HG02840 (cell line): Measurements from ENCODE around the gene STIM1.
"Not testable (repeated sequence)": the region's sequence is repeated elsewhere in the genome, so short reads cannot be mapped to it uniquely, and the experiment has no call there.

ENCODE experiments used
- ATAC-seq: cut with Tn5 transposase; IDR thresholded peaks from one replicate; pipeline ENCODE4 v1.9.1; 2021; ENCODE audit warnings: mild to moderate bottlenecking, moderate library complexity, moderate number of reproducible peaks; ENCODE audit not compliant: unreplicated experiment, low FRiP score

STIM1 gene

GRCh38 chr11:3879967-3880542 lies 24.6 kb downstream of the STIM1 start:
- ATAC-seq = peak; percentile 47

- no peak for ATAC-seq
These were observed 25.3 kb downstream of the STIM1 start for GRCh38 chr11:3880724-3881123.

DNA sequence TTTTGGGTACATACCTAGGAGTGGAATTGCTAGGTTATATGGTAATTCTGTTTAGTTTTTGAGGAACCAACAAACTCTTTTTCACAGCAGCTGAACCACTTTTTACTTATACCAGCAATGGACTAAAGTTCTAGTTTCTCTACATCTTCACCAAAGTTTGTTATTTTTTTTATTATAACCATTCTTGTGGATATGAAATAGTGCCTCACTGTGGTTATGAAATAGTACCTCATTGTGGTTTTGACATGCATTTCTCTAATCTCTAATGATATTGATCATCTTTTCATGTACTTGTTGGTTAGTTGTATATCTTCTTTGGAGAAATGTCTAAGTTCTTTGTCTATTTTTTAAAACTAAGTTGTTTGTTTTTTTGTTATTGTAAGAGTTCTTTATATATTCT lies 27.2 kb downstream of the STIM1 start:
- no peak for ATAC-seq

GRCh38 chr11:3885855-3886254 lies 30.4 kb downstream of the STIM1 start:
- ATAC-seq = no peak

- ATAC-seq = no peak
These were observed 31.5 kb downstream of the STIM1 start for GRCh38 chr11:3886985-3887384.

- no peak for ATAC-seq
These were observed 33.4 kb downstream of the STIM1 start for GRCh38 chr11:3888876-3889275.

DNA sequence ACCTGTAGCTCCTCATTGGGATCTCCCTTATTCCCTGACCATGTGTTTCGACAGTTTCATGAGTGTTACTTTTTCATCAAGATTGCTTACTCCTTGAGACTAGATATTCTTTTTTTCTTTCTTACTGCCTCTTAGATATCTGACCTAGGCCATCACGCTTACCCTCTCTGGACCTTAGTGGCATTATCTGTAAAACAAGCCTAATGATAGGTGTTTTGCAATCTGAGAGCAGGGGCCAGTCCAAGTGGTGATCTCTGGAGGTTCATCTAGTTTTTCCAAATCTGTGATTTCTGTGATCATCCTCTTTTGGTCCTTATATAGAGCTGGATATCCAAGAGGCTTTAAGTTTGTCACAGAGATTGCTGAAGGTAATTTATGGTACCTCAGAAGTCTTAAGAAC lies 34.5 kb downstream of the STIM1 start:
- no peak for ATAC-seq

GRCh38 chr11:3890806-3891205 lies 35.3 kb downstream of the STIM1 start:
- ATAC-seq = no peak

DNA sequence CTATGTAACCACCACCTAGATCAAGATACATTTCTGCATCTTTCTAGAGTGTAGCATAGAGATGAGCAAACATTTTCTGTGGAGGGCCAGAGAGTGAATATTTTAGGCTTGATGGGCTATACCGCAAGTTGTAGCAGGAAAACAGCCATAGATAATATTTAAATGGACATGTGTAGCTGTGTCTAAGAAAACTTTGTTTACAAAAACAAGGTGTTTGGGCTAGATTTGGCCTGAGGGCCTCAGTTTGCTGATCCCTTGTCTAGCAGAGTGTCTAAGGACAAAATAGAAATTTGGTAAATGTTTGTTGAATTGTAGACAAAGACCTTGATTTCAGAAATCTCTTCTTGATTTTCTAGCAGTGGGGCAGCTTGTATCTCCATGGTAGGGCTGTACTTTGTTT lies 36.3 kb downstream of the STIM1 start:
- no peak for ATAC-seq

DNA sequence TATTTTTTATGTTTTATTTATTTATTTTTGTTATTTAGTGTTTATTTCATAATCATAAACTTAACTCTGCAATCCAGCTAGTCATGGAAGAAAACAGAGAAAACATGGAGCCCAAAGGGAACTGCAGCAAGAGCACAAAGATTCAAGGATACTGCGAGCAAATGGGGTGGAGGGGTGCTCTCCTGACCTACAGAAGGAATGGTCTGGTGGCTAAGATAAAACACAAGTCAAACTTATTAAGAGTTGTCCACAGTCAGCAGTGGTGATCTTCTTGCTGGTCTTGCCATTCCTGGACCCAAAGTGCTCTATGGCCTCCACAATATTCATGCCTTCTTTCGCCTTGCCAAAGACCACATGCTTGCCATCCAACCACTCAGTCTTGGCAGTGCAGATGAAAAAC lies 36.7 kb downstream of the STIM1 start:
- ATAC-seq = no peak

DNA sequence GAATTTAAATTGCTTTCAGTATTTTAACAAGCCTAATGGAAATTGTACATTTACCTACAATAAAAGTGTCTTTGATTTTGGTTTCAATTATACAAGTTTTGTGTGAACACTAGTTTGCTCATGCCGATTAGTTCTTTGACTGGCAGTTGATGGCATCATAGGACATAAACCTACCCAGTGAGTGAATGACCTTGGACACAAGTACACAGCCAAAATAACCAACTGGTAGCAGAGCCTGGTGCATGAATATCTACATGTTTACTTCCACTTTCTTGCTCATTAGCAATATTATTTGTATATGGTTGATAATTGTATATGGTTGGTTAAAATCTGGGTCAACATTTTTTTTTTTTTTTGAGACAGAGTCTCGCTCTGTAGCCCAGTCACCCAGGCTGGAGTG lies 37.8 kb downstream of the STIM1 start:
- ATAC-seq = no peak

DNA sequence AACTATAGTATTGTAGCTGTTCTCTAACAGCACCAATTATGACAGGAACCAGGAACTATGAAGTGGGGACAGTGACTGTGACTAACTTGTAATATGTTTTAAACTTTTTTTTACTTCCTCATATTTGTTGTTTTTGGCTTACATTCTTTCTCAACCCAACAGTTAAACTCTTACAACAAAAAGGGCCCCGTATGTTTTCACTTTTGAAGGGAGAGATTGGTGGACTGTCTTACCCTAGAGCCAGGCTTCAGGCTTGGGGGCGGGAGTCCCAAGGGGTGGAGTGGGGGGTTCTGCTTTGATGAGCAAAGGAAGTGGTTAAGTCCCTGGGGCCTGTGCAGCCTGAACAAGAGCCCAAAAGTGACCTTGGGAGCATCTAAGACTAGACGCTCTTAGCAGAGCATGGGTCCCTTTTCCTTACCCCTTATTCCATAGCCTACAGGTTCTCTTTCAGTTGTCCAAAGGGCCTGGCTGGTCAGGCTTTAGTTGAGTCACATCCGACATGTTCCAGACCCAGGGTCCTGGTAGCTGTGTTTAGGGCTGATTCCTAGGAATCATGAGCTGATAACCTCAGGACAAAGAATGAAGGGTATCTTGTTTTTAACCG lies 38.8 kb downstream of the STIM1 start:
- ATAC-seq = peak; percentile 96

DNA sequence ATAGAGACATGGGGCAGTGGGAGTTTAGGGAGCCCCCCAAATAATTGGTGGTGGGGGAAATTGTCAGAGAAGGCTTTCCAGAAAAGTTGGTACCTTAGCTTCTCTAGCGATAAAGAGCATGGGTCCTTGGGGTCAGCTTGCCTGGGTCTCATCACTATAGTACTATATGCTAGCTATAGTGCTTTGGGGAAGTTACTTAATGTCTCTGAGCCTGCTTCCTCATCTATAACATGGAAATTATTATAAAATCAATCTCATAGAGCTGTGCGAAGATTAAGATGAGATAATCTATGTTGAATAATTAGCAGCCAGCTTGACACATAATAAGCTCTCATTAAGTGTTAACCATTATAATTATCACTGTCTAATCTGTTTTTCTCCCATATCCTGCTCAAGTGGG lies 41.2 kb downstream of the STIM1 start:
- ATAC-seq = no peak

DNA sequence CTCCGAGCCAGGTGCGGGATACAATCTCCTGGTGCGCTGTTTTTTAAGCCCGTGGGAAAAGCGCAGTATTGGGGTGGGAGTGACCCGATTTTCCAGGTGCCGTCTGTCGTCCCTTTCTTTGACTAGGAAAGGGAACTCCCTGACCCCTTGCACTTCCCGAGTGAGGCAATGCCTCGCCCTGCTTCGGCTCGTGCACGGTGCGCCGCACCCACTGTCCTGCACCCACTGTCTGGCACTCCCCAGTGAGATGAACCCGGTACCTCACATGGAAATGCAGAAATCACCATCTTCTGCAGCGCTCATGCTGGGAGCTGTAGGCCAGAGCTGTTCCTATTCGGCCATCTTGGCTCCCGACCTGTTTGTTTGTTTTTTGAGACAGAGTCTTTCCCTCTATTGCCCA lies 44.8 kb downstream of the STIM1 start:
- not testable (repeated sequence) for ATAC-seq

DNA sequence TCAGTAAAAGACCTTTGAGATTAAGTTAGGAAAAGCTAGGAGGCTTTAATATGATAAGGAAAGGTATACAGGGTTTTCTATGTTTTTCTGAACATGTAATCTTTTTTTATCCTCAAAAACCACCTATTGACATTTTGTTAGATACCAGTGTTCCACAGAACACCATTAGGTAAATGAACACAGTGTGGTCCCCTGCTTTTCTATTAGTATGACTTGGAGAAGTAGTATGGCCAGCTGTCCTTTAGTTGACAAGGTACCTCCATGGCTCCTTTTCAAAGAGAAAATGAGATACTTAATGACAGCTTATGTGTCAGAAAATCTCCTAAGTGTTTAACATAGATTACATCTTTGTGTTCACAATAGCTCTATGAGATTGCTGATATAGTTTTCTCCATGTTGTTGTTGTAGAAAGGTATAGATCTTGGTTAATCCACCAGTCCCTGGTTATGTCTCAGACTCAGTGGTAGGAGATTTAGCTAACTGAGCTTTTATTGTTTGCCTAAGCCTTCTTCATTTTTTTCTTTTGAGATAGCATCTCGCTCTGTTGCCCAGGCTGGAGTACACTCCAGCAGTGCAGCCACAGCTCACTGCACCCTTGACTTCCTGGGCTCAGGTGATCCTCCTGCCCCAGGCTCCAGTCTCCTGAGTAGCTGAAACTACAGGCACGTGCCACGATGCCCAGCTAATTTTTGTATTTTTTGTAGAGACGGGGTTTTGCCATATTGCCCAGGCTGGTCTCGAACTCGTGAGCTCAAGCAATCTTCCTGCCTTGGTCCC lies 46.0 kb downstream of the STIM1 start:
- ATAC-seq = no peak

DNA sequence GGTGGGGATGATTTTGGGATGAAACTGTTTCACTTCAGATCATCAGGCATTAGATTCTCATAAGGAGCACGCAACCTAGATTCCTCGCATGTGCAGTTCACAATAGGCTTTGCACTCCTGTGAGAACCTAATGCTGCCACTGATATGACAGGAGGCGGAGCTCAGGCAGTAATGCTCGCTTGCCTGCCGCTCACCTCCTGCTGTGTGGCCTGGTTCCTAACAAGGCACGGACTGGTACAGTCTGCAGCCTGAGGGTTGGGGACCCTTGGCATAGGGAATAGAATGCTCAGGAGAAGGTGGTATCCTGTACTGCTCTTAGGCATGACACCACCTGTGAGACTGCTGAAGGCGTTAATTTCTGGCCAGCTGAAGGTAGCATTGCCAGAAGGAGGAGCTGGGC lies 47.0 kb downstream of the STIM1 start:
- ATAC-seq = no peak

GRCh38 chr11:3903207-3903896 lies 47.9 kb downstream of the STIM1 start:
- peak; percentile 51 for ATAC-seq

GRCh38 chr11:3904228-3904627 lies 48.8 kb downstream of the STIM1 start:
- ATAC-seq = no peak

DNA sequence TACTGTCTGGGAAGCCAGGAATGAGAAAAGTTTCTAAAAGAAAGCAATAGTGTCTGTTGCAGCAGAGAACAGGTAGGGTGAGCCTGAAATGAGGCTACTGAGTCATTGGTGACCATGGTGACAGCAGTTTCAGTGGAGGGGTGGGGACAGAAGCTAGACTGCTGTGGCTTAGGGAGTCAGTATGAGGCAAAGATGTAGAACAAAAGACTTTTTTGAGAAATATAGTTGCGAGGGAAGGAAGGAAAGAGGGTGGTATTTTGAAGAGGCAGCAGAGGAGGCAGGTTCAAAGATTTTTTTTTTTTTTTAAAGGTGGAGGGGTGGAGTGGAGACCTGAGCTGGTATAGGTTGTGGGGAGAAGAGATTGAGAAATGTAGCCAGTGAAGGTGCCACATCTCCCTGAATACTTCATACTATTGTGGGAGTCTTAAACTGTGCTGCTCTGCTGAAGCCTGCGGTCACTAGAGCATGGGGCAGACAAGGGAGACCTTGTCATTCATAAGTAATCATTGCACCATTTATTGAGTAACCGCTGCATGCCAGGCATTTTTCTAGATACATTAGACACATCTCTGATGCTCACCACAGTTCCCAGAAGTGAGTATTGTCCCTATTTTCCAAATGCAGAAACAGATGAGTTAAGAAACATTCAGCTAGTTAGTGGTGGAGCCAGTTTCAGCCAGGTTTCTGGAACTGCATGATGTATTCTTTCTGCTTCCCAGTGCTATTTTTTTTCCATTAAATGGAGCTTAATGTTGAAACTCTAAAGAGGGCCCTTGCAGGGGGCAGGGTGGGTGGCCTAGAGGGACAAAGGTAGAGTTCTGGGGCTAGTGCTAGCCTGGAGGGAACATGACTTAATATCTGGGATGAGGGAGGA lies 49.9 kb downstream of the STIM1 start:
- ATAC-seq = peak; percentile 71

DNA sequence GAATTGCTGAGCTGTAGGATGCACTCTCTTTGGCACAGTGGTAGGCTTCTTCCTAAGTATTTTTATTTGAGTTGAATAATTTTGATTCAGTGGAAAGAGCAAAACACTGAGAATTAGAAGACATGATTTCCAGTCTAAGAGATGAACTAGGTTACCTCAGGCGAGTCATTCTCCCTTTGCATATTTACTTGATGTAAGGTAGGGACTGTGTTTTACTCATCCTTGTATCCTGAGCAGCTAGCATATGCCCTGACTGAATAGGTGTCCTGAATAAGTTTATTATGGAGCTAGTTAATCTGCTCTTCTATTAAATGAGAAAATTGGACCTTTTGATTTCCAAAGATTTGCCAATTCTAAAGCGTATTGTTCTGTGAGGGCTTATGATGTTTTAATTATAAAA lies 50.7 kb downstream of the STIM1 start:
- no peak for ATAC-seq
